AG04449 (cell line): ENCODE results near the gene CEACAM1.
"Not testable (repeated sequence)": the region's sequence is repeated elsewhere in the genome, so short reads cannot be mapped to it uniquely, and the experiment has no call there.

Experiments used
- CTCF ChIA-PET: fragments of 350-600 bp; formaldehyde crosslinking; extraction: SDS; loops from one replicate; lab custom pipeline; 2021; ENCODE audit warnings: antibody characterized with exemption; lab: Yijun Ruan, JAX
- POLR2A ChIA-PET: fragments of 400-600, 350-600 bp; formaldehyde crosslinking; extraction: SDS; loops from one replicate; lab custom pipeline; 2020; ENCODE audit warnings: antibody characterized with exemption, inconsistent platforms; lab: Yijun Ruan, JAX
- DNase-seq: peaks from one replicate; pipeline ENCODE4 v3.0.0-alpha.2; 2010; ENCODE audit warnings: low read depth, low spot score
- H3K4me3 ChIP-seq: 2 replicates; pipeline ENCODE4 v1.5.1; 2011; ENCODE audit warnings: low read depth, mild to moderate bottlenecking, control low read depth, low read length
- CTCF ChIP-seq: IDR thresholded peaks from one replicate; pipeline ENCODE4 v1.5.1; 2011; ENCODE audit warnings: mild to moderate bottlenecking, moderate library complexity, low read length, control low read depth, inconsistent platforms; ENCODE audit not compliant: insufficient read depth; ENCODE audit errors: missing control alignments

CEACAM1 gene

GRCh38 chr19:42487032-42487797 lies 41.1 kb downstream of the CEACAM1 start:
- H3K4me3 ChIP-seq: no peak overlapping the region
- POLR2A ChIA-PET: no interaction called here
- DNase-seq: no peak
- CTCF ChIA-PET: interaction anchor here (0.8 to 0.9 kb wide), 2 partner anchors 47 to 50 kb away, joined by 3 to 4 read pairs; no protein-coding TSS in a partner anchor
- TF ChIP-seq CTCF: no peak

- DNase-seq, H3K4me3 ChIP-seq, POLR2A ChIA-PET: not testable (repeated sequence)
- CTCF ChIA-PET: interaction anchor here (1.2 to 1.8 kb wide), 4 partner anchors 33 to 81 kb away, joined by 3 to 7 read pairs (median 4); no protein-coding TSS in a partner anchor
These were observed 43.2 kb downstream of the CEACAM1 start for GRCh38 chr19:42485036-42485435.

- TF ChIP-seq CTCF: no peak
- no peak overlapping the region for H3K4me3 ChIP-seq
- POLR2A ChIA-PET: no interaction called here
- CTCF ChIA-PET: interaction anchor here (1.9 to 2.5 kb wide), 2 partner anchors 30 to 49 kb away, joined by 4 to 5 read pairs; no protein-coding TSS in a partner anchor
- no peak for DNase-seq
These were observed 47.8 kb downstream of the CEACAM1 start for GRCh38 chr19:42480335-42481095.

GRCh38 chr19:42479736-42480135 lies 48.5 kb downstream of the CEACAM1 start:
- ChIA-PET POLR2A (no interaction called here), CTCF (interaction anchor here (0.7 to 2.5 kb wide), 3 partner anchors 30 to 49 kb away, joined by 3 to 5 read pairs (median 4); no protein-coding TSS in a partner anchor)
- H3K4me3 ChIP-seq: no peak overlapping the region
- no peak for DNase-seq
- TF ChIP-seq CTCF: no peak

- no peak overlapping the region for H3K4me3 ChIP-seq
- POLR2A ChIA-PET: no interaction called here
- no peak for DNase-seq
- no peak for TF ChIP-seq CTCF
- CTCF ChIA-PET: interaction anchor here (0.7 to 2.5 kb wide), 4 partner anchors 29 to 50 kb away, joined by 3 to 5 read pairs (median 4); no protein-coding TSS in a partner anchor
These were observed 49.4 kb downstream of the CEACAM1 start for GRCh38 chr19:42478765-42479311.

- no peak for DNase-seq
- TF ChIP-seq CTCF: no peak
- ChIA-PET POLR2A (interaction anchor here (0.7 kb wide), 1 partner anchor 12 kb away, joined by 3 read pairs; no protein-coding TSS in a partner anchor), CTCF (interaction anchor here (0.8 kb wide), 1 partner anchor 28 kb away, joined by 3 read pairs; no protein-coding TSS in a partner anchor)
- H3K4me3 ChIP-seq: no peak overlapping the region
These were observed 50.3 kb downstream of the CEACAM1 start for GRCh38 chr19:42477933-42478332.
